ENCODE results near the gene KRT33B.

The KRT33B gene

DNA sequence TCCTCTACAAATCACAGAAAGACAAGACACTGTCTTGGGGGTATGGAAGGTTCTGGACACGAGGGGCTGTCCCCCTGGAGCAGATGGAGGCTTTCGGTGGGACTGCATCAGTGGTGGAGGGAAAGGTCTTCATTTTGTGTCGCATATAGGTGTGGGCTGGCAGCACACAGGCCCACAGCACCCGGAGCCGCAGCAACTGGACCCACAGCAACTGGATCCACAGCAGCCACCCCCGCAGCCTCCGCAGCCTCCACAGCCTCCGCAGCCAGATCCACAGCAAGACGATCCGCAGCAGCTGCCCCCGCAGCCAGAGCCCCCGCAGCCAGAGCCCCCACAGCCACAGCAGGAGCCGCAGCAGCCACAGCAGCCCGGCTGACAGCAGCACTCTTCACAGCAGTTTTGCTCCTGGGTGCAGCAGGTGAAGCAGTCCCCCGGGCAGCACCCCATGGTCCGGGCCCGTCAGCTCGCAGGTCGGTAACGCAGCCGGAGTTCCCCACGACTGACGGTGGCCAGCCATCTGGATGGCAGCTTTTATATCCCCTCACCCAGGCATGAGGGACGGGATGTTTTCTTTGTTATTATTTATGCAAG lies 54.3 kb downstream of the KRT33B start, which contains the start of gene KRTAP17-1:
Gene KRTAP17-1, minus strand, starts transcription at position 507 of the 591 bp plus-strand sequence. Its CDS starts 60 bp downstream, at position 447.
- no peak within 1 kb of the TSS for H3K4me3 ChIP-seq (replicated peaks; ENCODE audit: low read depth, low read length)
- DNase-seq (ENCODE audit: low read depth) = no peak
- no peak for TF ChIP-seq CTCF (IDR thresholded peaks at IDR 0.05; ENCODE audit: low read length, missing control alignments)

Data from fibroblast of pulmonary artery (primary cell).